ENCODE results near the gene VASN.

VASN gene

GRCh38 chr16:4426722-4427372 is 55.2 kb downstream of the VASN start:
- no peaks in the 10 kb centered on the region for H4K20me1 ChIP-seq (ENCODE audit: insufficient read depth, low read length)
- H3K9ac ChIP-seq (ENCODE audit: low read length): peak overlapping the region; percentile 80
- TF ChIP-seq CTCF (IDR thresholded peaks at IDR 0.05; ENCODE audit: low read length) (no peak), EZH2 (IDR thresholded peaks at IDR 0.05; ENCODE audit: borderline replicate concordance, low read length) (no peak)
- no peaks in the 10 kb centered on the region for H3K27me3 ChIP-seq (ENCODE audit: insufficient read depth, low read length)
- H3K9me2 ChIP-seq (ENCODE audit: low read depth, low read length): no peaks in the 10 kb centered on the region
- H3K79me2 ChIP-seq (ENCODE audit: insufficient read depth, low read length): peaks cover 28% of the 10 kb centered on the region
- peaks cover 19% of the 10 kb centered on the region for H3K4me1 ChIP-seq (ENCODE audit: insufficient read depth, low read length, severe bottlenecking)
- H3K4me3 ChIP-seq (ENCODE audit: low read depth, low read length, poor library complexity, severe bottlenecking): peak overlapping the region; percentile 82
- H3K27ac ChIP-seq (ENCODE audit: low read depth, low read length, poor library complexity, severe bottlenecking): peak overlapping the region; percentile 91
- no peaks in the 10 kb centered on the region for H3K9me3 ChIP-seq (ENCODE audit: low read length)
- H3K36me3 ChIP-seq (ENCODE audit: insufficient read depth, low read length): peaks cover 32% of the 10 kb centered on the region
- peak overlapping the region; percentile 90 for H3K4me2 ChIP-seq (ENCODE audit: low read length)
- no peak overlapping the region for H2AFZ ChIP-seq (ENCODE audit: low read length)
- H3F3A ChIP-seq (ENCODE audit: insufficient read depth, low read length): no peaks in the 10 kb centered on the region

- no peak overlapping the region for H3K4me3 ChIP-seq (ENCODE audit: low read depth, low read length, poor library complexity, severe bottlenecking)
- H3K9me2 ChIP-seq (ENCODE audit: low read depth, low read length): no peaks in the 10 kb centered on the region
- H3F3A ChIP-seq (ENCODE audit: insufficient read depth, low read length): no peaks in the 10 kb centered on the region
- H3K79me2 ChIP-seq (ENCODE audit: insufficient read depth, low read length): peaks cover 28% of the 10 kb centered on the region
- H3K4me2 ChIP-seq (ENCODE audit: low read length): no peak overlapping the region
- no peak overlapping the region for H2AFZ ChIP-seq (ENCODE audit: low read length)
- H3K9ac ChIP-seq (ENCODE audit: low read length): no peak overlapping the region
- H3K36me3 ChIP-seq (ENCODE audit: insufficient read depth, low read length): peaks cover 47% of the 10 kb centered on the region
- H3K9me3 ChIP-seq (ENCODE audit: low read length): no peaks in the 10 kb centered on the region
- H3K27me3 ChIP-seq (ENCODE audit: insufficient read depth, low read length): no peaks in the 10 kb centered on the region
- TF ChIP-seq CTCF (IDR thresholded peaks at IDR 0.05; ENCODE audit: low read length) (no peak), EZH2 (IDR thresholded peaks at IDR 0.05; ENCODE audit: borderline replicate concordance, low read length) (no peak)
- no peak overlapping the region for H3K27ac ChIP-seq (ENCODE audit: low read depth, low read length, poor library complexity, severe bottlenecking)
- peaks cover 19% of the 10 kb centered on the region for H3K4me1 ChIP-seq (ENCODE audit: insufficient read depth, low read length, severe bottlenecking)
- no peaks in the 10 kb centered on the region for H4K20me1 ChIP-seq (ENCODE audit: insufficient read depth, low read length)
These were observed 56.9 kb downstream of the VASN start for GRCh38 chr16:4428500-4428899.

- H3K9me3 ChIP-seq (ENCODE audit: low read length): no peaks in the 10 kb centered on the region
- TF ChIP-seq CTCF (IDR thresholded peaks at IDR 0.05; ENCODE audit: low read length) (no peak), EZH2 (IDR thresholded peaks at IDR 0.05; ENCODE audit: borderline replicate concordance, low read length) (no peak)
- peaks cover 72% of the 10 kb centered on the region for H3K36me3 ChIP-seq (ENCODE audit: insufficient read depth, low read length)
- H3F3A ChIP-seq (ENCODE audit: insufficient read depth, low read length): no peaks in the 10 kb centered on the region
- H3K9me2 ChIP-seq (ENCODE audit: low read depth, low read length): no peaks in the 10 kb centered on the region
- H2AFZ ChIP-seq (ENCODE audit: low read length): no peak overlapping the region
- H3K79me2 ChIP-seq (ENCODE audit: insufficient read depth, low read length): peaks cover 26% of the 10 kb centered on the region
- no peak overlapping the region for H3K4me3 ChIP-seq (ENCODE audit: low read depth, low read length, poor library complexity, severe bottlenecking)
- no peaks in the 10 kb centered on the region for H4K20me1 ChIP-seq (ENCODE audit: insufficient read depth, low read length)
- no peak overlapping the region for H3K27ac ChIP-seq (ENCODE audit: low read depth, low read length, poor library complexity, severe bottlenecking)
- H3K27me3 ChIP-seq (ENCODE audit: insufficient read depth, low read length): no peaks in the 10 kb centered on the region
- peaks cover 13% of the 10 kb centered on the region for H3K4me1 ChIP-seq (ENCODE audit: insufficient read depth, low read length, severe bottlenecking)
- no peak overlapping the region for H3K9ac ChIP-seq (ENCODE audit: low read length)
- H3K4me2 ChIP-seq (ENCODE audit: low read length): no peak overlapping the region
These were observed 59.4 kb downstream of the VASN start for GRCh38 chr16:4431023-4431422.
